ENCODE results near the gene CTNNA1. TPM values are rescaled to one million over a fixed set of nuclear protein-coding genes. Genes with fewer than 3 reads are reported as not detected.
A peak's percentile ranks its signal among the peaks of the same experiment; 100 is the strongest.
"Not testable (repeated sequence)": the region's sequence is repeated elsewhere in the genome, so short reads cannot be mapped to it uniquely, and the experiment has no call there.

CTNNA1 gene
- total and polyA plus RNA-seq, 2 experiments from 2014 or later = 194 to 393 TPM

- H3K9me3 ChIP-seq (ENCODE audit: low read depth) = no peaks in the 10 kb centered on the region
- no peaks in the 10 kb centered on the region for H3K9me2 ChIP-seq (ENCODE audit: insufficient read depth)
- no peak overlapping the region for H2AFZ ChIP-seq
- H3K4me1 ChIP-seq (ENCODE audit: insufficient read depth) = peaks cover 26% of the 10 kb centered on the region
- 0 out of 2 replicates have a peak, but pooled peaks cover 5% of the 10 kb centered on the region for H4K20me1 ChIP-seq (ENCODE audit: insufficient read depth)
- in situ Hi-C loops (cut with MboI) = no loop called here
- H3K79me2 ChIP-seq (ENCODE audit: insufficient read depth) = peaks cover 90% of the 10 kb centered on the region
- H3K27me3 ChIP-seq (replicated peaks; ENCODE audit: insufficient read depth) = no peaks in the 10 kb centered on the region
- H3K27ac ChIP-seq = 0 out of 2 replicates have a peak overlapping the region, but pooled peaks have one; percentile 1
- no peak overlapping the region for H3K9ac ChIP-seq
- H3F3A ChIP-seq (ENCODE audit: insufficient read depth) = peaks cover 44% of the 10 kb centered on the region
- H3K36me3 ChIP-seq (ENCODE audit: low read depth) = peaks cover 9% of the 10 kb centered on the region; the same call in 1 of the 2 replicates
- TF ChIP-seq EZH2 (IDR thresholded peaks at IDR 0.05; ENCODE audit: insufficient read depth, poor library complexity, severe bottlenecking) = no peak
- no peak for TF ChIP-seq EZH2phosphoT487 (IDR thresholded peaks at IDR 0.05; ENCODE audit: insufficient read depth, low read depth)
- DNase-seq = peak; percentile 38
- H3K4me3 ChIP-seq = no peak overlapping the region
- H3K4me2 ChIP-seq (ENCODE audit: unreplicated experiment) = no peak overlapping the region
- 96 to 97% methylated on average over 2 of the region's 2 CpGs for WGBS, 2 experiments (ENCODE audit: low coverage in 1 of 2, low lambda C conversion rate in 2 of 2, missing lambda C conversion rate in 2 of 2)
Observed at GRCh38 chr5:138832218-138832617, 79.0 kb downstream of the CTNNA1 start.

GRCh38 chr5:138833080-138833479 is 79.9 kb downstream of the CTNNA1 start:
- in situ Hi-C loops (cut with MboI) = no loop called here
- Histone ChIP-seq H3K4me3 (no peak overlapping the region), H3F3A (ENCODE audit: insufficient read depth) (peaks cover 43% of the 10 kb centered on the region), H2AFZ (no peak overlapping the region), H3K27ac (no peak overlapping the region), H4K20me1 (ENCODE audit: insufficient read depth) (0 out of 2 replicates have a peak, but pooled peaks cover 5% of the 10 kb centered on the region), H3K27me3 (replicated peaks; ENCODE audit: insufficient read depth) (no peaks in the 10 kb centered on the region), H3K4me1 (ENCODE audit: insufficient read depth) (peaks cover 26% of the 10 kb centered on the region), H3K9ac (no peak overlapping the region), H3K79me2 (ENCODE audit: insufficient read depth) (peaks cover 90% of the 10 kb centered on the region), H3K9me2 (ENCODE audit: insufficient read depth) (no peaks in the 10 kb centered on the region), H3K4me2 (ENCODE audit: unreplicated experiment) (no peak overlapping the region), H3K36me3 (ENCODE audit: low read depth) (peaks cover 3% of the 10 kb centered on the region; the same call in 1 of the 2 replicates), H3K9me3 (ENCODE audit: low read depth) (no peaks in the 10 kb centered on the region)
- TF ChIP-seq EZH2phosphoT487 (IDR thresholded peaks at IDR 0.05; ENCODE audit: insufficient read depth, low read depth) (no peak), EZH2 (IDR thresholded peaks at IDR 0.05; ENCODE audit: insufficient read depth, poor library complexity, severe bottlenecking) (no peak)
- DNase-seq = no peak
- 89 to 91% methylated on average over 2 of the region's 2 CpGs for WGBS, 2 experiments (ENCODE audit: low coverage in 1 of 2, low lambda C conversion rate in 2 of 2, missing lambda C conversion rate in 2 of 2)

GRCh38 chr5:138833726-138834480 is 80.7 kb downstream of the CTNNA1 start:
- TF ChIP-seq EZH2phosphoT487 (IDR thresholded peaks at IDR 0.05; ENCODE audit: insufficient read depth, low read depth) = no peak
- TF ChIP-seq EZH2 (IDR thresholded peaks at IDR 0.05; ENCODE audit: insufficient read depth, poor library complexity, severe bottlenecking) = no peak
- Histone ChIP-seq H3K4me3 (no peak overlapping the region), H3F3A (ENCODE audit: insufficient read depth) (peaks cover 34% of the 10 kb centered on the region), H2AFZ (no peak overlapping the region), H4K20me1 (ENCODE audit: insufficient read depth) (0 out of 2 replicates have a peak, but pooled peaks cover 5% of the 10 kb centered on the region), H3K4me1 (ENCODE audit: insufficient read depth) (peaks cover 24% of the 10 kb centered on the region), H3K79me2 (ENCODE audit: insufficient read depth) (peaks cover 94% of the 10 kb centered on the region), H3K4me2 (ENCODE audit: unreplicated experiment) (no peak overlapping the region), H3K27ac (no peak overlapping the region), H3K27me3 (replicated peaks; ENCODE audit: insufficient read depth) (no peaks in the 10 kb centered on the region), H3K36me3 (ENCODE audit: low read depth) (no peaks in the 10 kb centered on the region), H3K9me3 (ENCODE audit: low read depth) (no peaks in the 10 kb centered on the region), H3K9me2 (ENCODE audit: insufficient read depth) (no peaks in the 10 kb centered on the region), H3K9ac (no peak overlapping the region)
- no peak for DNase-seq
- WGBS, 2 experiments (ENCODE audit: low coverage in 1 of 2, low lambda C conversion rate in 2 of 2, missing lambda C conversion rate in 2 of 2) = 17 to 18% methylated on average over 3 of the region's 3 CpGs
- in situ Hi-C loops (cut with MboI) = no loop called here

GRCh38 chr5:138834853-138835252 is 81.6 kb downstream of the CTNNA1 start:
- Histone ChIP-seq H3K4me1 (ENCODE audit: insufficient read depth) (peaks cover 17% of the 10 kb centered on the region), H3F3A (ENCODE audit: insufficient read depth) (peaks cover 31% of the 10 kb centered on the region), H3K79me2 (ENCODE audit: insufficient read depth) (peaks cover 94% of the 10 kb centered on the region)
- H3K27ac ChIP-seq; in situ Hi-C loops (cut with MboI); H3K27me3 ChIP-seq (replicated peaks; ENCODE audit: insufficient read depth); DNase-seq; H3K9ac ChIP-seq; H3K9me2 ChIP-seq (ENCODE audit: insufficient read depth); H3K4me3 ChIP-seq; H2AFZ ChIP-seq; H3K9me3 ChIP-seq (ENCODE audit: low read depth); H3K36me3 ChIP-seq (ENCODE audit: low read depth); H4K20me1 ChIP-seq (ENCODE audit: insufficient read depth); H3K4me2 ChIP-seq (ENCODE audit: unreplicated experiment): not testable (repeated sequence)
- WGBS, 2 experiments (ENCODE audit: low coverage in 1 of 2, low lambda C conversion rate in 2 of 2, missing lambda C conversion rate in 2 of 2) = 88 to 91% methylated on average over 6 of the region's 6 CpGs
